SU-DHL-6 (cell line): ENCODE data around the gene YRDC.

Experiments
- H2AFZ ChIP-seq: fragments of 200-600 bp; sonication (generic); 2 replicates; pipeline ENCODE4 v1.6.1; 2014; ENCODE audit warnings: low read depth, mild to moderate bottlenecking, moderate library complexity, mixed read lengths, antibody characterized with exemption, low read length; ENCODE audit not compliant: severe bottlenecking
- H3F3A ChIP-seq: fragments of 200-600 bp; shearing (Covaris generic); 2 replicates; pipeline ENCODE4 v1.6.0; 2016; ENCODE audit warnings: antibody characterized with exemption, mild to moderate bottlenecking; ENCODE audit not compliant: insufficient read depth
- H3K27ac ChIP-seq: fragments of 200-600 bp; sonication (generic); 2 replicates; pipeline ENCODE4 v1.5.1; 2016; ENCODE audit warnings: low read depth, mild to moderate bottlenecking, low read length, moderate library complexity, mixed read lengths
- H3K27me3 ChIP-seq: fragments of 200-600 bp; sonication (generic), shearing (Covaris generic); 2 replicates; pipeline ENCODE4 v1.6.0; 2014; ENCODE audit warnings: mild to moderate bottlenecking, low read length
- H3K36me3 ChIP-seq: fragments of 200-600 bp; sonication (generic); 2 replicates; pipeline ENCODE4 v1.6.1; 2014; ENCODE audit warnings: mild to moderate bottlenecking, low read length, mixed read lengths
- H3K4me2 ChIP-seq: fragments of 300-600, 200-600 bp; shearing (Covaris generic), sonication (generic); 2 replicates; pipeline ENCODE4 v1.6.0; 2014; ENCODE audit warnings: low read length, low read depth, mild to moderate bottlenecking; ENCODE audit not compliant: poor library complexity, severe bottlenecking
- H3K4me3 ChIP-seq: fragments of 200-600 bp; sonication (generic); 2 replicates; pipeline ENCODE4 v1.5.1; 2014; ENCODE audit warnings: antibody characterized with exemption, low read length, mild to moderate bottlenecking, mixed read lengths; ENCODE audit not compliant: insufficient read depth, poor library complexity, severe bottlenecking
- H3K79me2 ChIP-seq: fragments of 200-600 bp; sonication (generic); 2 replicates; pipeline ENCODE4 v1.6.1; 2014; ENCODE audit warnings: mild to moderate bottlenecking, low read length, moderate library complexity; ENCODE audit not compliant: insufficient read depth
- H3K9ac ChIP-seq: fragments of 200-600 bp; sonication (generic); 2 replicates; pipeline ENCODE4 v1.7.0; 2014; ENCODE audit warnings: mild to moderate bottlenecking, low read length
- H3K9me2 ChIP-seq: fragments of 200-600 bp; sonication (generic); replicated peaks from 2 replicates; pipeline ENCODE4 v1.6.1; 2014; ENCODE audit warnings: low read length; ENCODE audit not compliant: insufficient read depth
- H3K9me3 ChIP-seq: fragments of 200-600 bp; sonication (generic); 2 replicates; pipeline ENCODE4 v1.6.1; 2014; ENCODE audit warnings: low read length, mixed read lengths; ENCODE audit not compliant: insufficient read depth
- H4K20me1 ChIP-seq: fragments of 200-600 bp; sonication (generic); 2 replicates; pipeline ENCODE4 v1.6.1; 2014; ENCODE audit warnings: low read depth, mild to moderate bottlenecking, antibody characterized with exemption, low read length, moderate library complexity, mixed read lengths
- EZH2phosphoT487 ChIP-seq: fragments of 200-600 bp; sonication (generic), shearing (Covaris generic); conservative IDR thresholded peaks from 2 replicates; pipeline ENCODE4 v1.6.1; 2018; ENCODE audit warnings: mild to moderate bottlenecking, antibody characterized with exemption, low read length, moderate library complexity, mixed read lengths
- TF ChIP-seq, protein P1 (sequence below): fragments of 200-600 bp; sonication (generic); IDR thresholded peaks from one replicate; pipeline ENCODE4 v1.5.1; 2017; ENCODE audit warnings: antibody characterized with exemption, mild to moderate bottlenecking, low read length, moderate library complexity; ENCODE audit not compliant: insufficient read depth, poor library complexity, severe bottlenecking

The YRDC gene

DNA sequence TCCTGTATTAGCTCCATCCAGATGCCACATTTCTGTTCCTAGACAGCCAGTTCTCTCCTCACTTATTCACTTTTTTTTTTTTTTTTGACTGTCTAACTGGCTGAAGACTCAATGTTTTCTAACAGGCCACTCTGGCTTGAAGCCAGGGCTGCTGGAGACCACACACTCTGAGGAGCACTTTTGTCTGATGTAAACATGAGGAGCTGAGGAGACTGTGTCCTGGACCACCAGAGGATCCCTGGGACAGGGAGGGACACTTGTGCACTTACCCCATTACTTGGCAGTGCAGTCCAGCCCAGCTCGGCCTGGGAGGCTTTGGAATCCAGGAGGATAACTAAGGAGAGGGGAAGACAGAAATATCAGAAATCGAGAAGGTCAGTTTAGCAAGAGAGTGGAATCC lies 45.5 kb downstream of the YRDC start:
- Histone ChIP-seq H3K27me3 (no peaks in the 10 kb centered on the region; the same call in 1 of the 2 replicates), H2AFZ (no peak overlapping the region), H3K9ac (no peak overlapping the region), H3K4me3 (no peak overlapping the region), H3K9me2 (no peaks in the 10 kb centered on the region), H3K36me3 (no peaks in the 10 kb centered on the region), H3K79me2 (no peaks in the 10 kb centered on the region), H3K9me3 (no peaks in the 10 kb centered on the region), H3F3A (no peaks in the 10 kb centered on the region), H3K27ac (no peak overlapping the region), H3K4me2 (no peak overlapping the region), H4K20me1 (no peaks in the 10 kb centered on the region)
- TF ChIP-seq, protein P1, sequence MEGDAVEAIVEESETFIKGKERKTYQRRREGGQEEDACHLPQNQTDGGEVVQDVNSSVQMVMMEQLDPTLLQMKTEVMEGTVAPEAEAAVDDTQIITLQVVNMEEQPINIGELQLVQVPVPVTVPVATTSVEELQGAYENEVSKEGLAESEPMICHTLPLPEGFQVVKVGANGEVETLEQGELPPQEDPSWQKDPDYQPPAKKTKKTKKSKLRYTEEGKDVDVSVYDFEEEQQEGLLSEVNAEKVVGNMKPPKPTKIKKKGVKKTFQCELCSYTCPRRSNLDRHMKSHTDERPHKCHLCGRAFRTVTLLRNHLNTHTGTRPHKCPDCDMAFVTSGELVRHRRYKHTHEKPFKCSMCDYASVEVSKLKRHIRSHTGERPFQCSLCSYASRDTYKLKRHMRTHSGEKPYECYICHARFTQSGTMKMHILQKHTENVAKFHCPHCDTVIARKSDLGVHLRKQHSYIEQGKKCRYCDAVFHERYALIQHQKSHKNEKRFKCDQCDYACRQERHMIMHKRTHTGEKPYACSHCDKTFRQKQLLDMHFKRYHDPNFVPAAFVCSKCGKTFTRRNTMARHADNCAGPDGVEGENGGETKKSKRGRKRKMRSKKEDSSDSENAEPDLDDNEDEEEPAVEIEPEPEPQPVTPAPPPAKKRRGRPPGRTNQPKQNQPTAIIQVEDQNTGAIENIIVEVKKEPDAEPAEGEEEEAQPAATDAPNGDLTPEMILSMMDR: no peak
- no peak for TF ChIP-seq EZH2phosphoT487

DNA sequence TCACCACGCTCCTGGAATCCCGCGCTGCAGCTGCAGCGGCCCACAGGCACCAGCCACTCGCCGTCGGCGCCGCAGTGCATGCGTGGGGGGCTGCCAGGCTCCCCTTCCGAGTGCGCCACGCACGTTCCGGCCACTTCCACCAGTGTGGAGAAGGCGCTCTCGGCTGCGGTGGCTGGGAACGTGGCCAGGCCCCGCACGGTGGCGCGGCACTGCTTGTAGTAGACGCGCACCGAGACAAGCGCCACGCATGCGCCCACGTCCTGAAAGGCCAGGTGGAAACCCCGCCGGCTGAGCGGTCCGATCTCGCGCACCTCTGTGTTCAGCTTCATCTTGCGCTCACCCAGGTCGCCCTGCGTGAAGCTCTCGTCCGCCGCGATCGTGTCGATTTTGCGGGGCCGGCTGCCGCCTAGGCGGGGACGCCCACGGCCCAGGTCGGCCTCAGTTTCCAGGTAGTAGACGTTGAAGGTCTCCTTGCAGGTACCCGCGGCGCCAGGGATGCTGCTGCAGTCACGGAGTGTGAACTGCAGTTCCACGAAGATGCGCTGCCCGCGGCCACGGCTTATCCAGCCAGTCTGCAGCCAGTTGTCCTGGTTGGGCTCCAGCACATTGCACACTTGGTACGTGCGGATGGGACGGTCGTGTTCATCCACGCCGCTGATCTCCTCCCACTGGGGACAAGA lies 46.5 kb downstream of the YRDC start:
- Histone ChIP-seq H3F3A (no peaks in the 10 kb centered on the region), H3K27ac (no peak overlapping the region), H3K4me2 (no peak overlapping the region), H3K36me3 (no peaks in the 10 kb centered on the region), H3K79me2 (no peaks in the 10 kb centered on the region), H2AFZ (no peak overlapping the region), H3K9me2 (no peaks in the 10 kb centered on the region), H3K4me3 (no peak overlapping the region), H3K9ac (no peak overlapping the region), H4K20me1 (no peaks in the 10 kb centered on the region), H3K9me3 (no peaks in the 10 kb centered on the region), H3K27me3 (no peaks in the 10 kb centered on the region)
- no peak for TF ChIP-seq EZH2phosphoT487
- TF ChIP-seq, protein P1: no peak

DNA sequence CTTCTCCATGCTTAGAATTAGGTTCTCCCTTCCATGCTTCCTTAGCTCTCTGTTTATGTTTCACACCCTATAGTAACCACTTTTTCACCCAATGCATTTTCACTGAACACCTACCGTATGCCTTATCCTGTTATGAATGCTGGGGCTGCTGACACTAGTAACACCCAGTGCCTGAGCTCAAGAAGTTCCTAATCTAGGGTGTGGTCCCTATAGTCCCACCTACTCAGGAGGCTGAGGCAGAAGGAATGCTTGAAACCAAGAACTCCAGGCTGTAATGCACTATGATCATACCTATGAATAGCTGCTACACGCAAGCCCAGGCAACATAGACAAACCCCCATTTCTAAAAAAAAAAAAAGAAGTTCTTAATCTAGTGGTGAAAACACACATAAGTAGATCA lies 48.6 kb downstream of the YRDC start:
- H4K20me1 ChIP-seq: no peaks in the 10 kb centered on the region
- TF ChIP-seq, protein P1: no peak
- TF ChIP-seq EZH2phosphoT487: no peak
- H3K27me3 ChIP-seq: no peaks in the 10 kb centered on the region

More for the DNA sequence above, 48.6 kb downstream of the YRDC start:
- Histone ChIP-seq H3K36me3 (no peaks in the 10 kb centered on the region), H3K4me3 (no peak overlapping the region), H2AFZ (no peak overlapping the region), H3K9me3 (no peaks in the 10 kb centered on the region), H3K79me2 (no peaks in the 10 kb centered on the region), H3K4me2 (no peak overlapping the region), H3F3A (no peaks in the 10 kb centered on the region), H3K9me2 (no peaks in the 10 kb centered on the region), H3K9ac (no peak overlapping the region), H3K27ac (no peak overlapping the region)
